Measurements from ENCODE around the gene KSR2. TPM values are rescaled to one million over a fixed set of nuclear protein-coding genes. Genes with fewer than 3 reads are reported as not detected.

Gene KSR2
- total RNA-seq, 1 donor from 2014 or later: 0.30 TPM

DNA sequence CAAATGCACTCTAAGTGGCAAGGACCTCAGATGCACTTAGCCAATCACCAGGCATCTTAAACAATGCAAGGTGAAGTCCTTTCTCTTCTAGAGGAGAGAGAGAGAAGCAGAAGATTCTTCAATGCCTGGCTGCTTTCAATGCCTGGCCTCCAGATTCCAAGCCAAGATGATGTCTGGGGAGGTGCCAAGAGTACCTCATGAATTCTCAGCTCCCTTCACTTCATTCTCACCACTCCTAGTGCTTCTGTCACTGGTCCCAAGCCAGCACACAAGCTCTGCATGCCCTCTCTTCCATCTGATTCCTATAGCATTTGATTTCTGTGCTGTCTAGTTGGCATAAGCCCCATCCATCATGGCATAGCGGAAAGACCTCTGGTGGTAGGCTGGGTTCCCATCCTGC is 225.0 kb downstream of the KSR2 start:
- H4K20me1 ChIP-seq (ENCODE audit: low read depth): no peaks in the 10 kb centered on the region
- Mint-ChIP-seq H3K9me3 (peaks cover 7% of the 10 kb centered on the region), H3K4me3 (no peak overlapping the region), H3K27ac (no peak overlapping the region), H3K4me1 (no peaks in the 10 kb centered on the region), H3K36me3 (no peaks in the 10 kb centered on the region), H3K27me3 (ENCODE audit: insufficient read depth, low read depth) (peaks cover 2% of the 10 kb centered on the region)
- no peaks in the 10 kb centered on the region for H3K9me3 ChIP-seq (ENCODE audit: low read depth)
- H3K4me1 ChIP-seq: no peaks in the 10 kb centered on the region
- H3K4me2 ChIP-seq: no peak overlapping the region
- DNase-seq (ENCODE audit: low spot score): no peak
- H3F3A ChIP-seq (ENCODE audit: low read depth): no peaks in the 10 kb centered on the region
- H3K27me3 ChIP-seq: no peaks in the 10 kb centered on the region
- no peak overlapping the region for H3K9ac ChIP-seq
- H3K27ac ChIP-seq: no peak overlapping the region
- TF ChIP-seq EZH2phosphoT487 (IDR thresholded peaks at IDR 0.05) (no peak), EZH2 (IDR thresholded peaks at IDR 0.05) (no peak)
- TF ChIP-seq, protein P1, sequence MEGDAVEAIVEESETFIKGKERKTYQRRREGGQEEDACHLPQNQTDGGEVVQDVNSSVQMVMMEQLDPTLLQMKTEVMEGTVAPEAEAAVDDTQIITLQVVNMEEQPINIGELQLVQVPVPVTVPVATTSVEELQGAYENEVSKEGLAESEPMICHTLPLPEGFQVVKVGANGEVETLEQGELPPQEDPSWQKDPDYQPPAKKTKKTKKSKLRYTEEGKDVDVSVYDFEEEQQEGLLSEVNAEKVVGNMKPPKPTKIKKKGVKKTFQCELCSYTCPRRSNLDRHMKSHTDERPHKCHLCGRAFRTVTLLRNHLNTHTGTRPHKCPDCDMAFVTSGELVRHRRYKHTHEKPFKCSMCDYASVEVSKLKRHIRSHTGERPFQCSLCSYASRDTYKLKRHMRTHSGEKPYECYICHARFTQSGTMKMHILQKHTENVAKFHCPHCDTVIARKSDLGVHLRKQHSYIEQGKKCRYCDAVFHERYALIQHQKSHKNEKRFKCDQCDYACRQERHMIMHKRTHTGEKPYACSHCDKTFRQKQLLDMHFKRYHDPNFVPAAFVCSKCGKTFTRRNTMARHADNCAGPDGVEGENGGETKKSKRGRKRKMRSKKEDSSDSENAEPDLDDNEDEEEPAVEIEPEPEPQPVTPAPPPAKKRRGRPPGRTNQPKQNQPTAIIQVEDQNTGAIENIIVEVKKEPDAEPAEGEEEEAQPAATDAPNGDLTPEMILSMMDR (IDR thresholded peaks at IDR 0.05): no peak
- no peak overlapping the region for H3K4me3 ChIP-seq
- H2AFZ ChIP-seq (replicated peaks): no peak overlapping the region
- no peaks in the 10 kb centered on the region for H3K36me3 ChIP-seq
- no peaks in the 10 kb centered on the region for H3K79me2 ChIP-seq (ENCODE audit: low read depth)

DNA sequence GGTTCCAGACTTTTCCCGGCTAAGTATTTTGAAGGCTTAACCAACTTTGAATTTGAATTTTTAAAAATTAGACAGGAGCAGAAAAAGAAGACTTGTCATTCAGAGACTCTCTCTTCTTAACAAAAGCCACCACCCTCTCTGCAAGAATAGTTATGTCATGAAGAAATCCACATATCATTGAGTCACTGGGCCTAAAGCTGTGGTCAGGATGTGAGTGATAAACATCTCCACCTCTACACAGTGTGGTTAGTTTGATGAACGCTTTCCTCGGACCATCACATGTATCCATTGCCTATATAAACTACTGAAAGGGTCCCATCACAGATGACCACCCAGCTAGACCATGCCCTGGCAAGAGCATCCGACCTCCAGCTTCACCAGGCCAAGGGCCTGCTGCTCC is 226.1 kb downstream of the KSR2 start:
- H3K27ac Mint-ChIP-seq: no peak overlapping the region
- peaks cover 7% of the 10 kb centered on the region for H3K9me3 Mint-ChIP-seq
- no peak for DNase-seq (ENCODE audit: low spot score)
- no peaks in the 10 kb centered on the region for H3K36me3 Mint-ChIP-seq
- Histone ChIP-seq H3F3A (ENCODE audit: low read depth) (no peaks in the 10 kb centered on the region), H3K27ac (no peak overlapping the region), H3K9ac (no peak overlapping the region), H3K4me1 (no peaks in the 10 kb centered on the region), H3K79me2 (ENCODE audit: low read depth) (no peaks in the 10 kb centered on the region), H3K36me3 (no peaks in the 10 kb centered on the region), H3K4me3 (no peak overlapping the region), H2AFZ (replicated peaks) (no peak overlapping the region), H3K27me3 (no peaks in the 10 kb centered on the region), H3K4me2 (no peak overlapping the region), H3K9me3 (ENCODE audit: low read depth) (no peaks in the 10 kb centered on the region), H4K20me1 (ENCODE audit: low read depth) (no peaks in the 10 kb centered on the region)
- no peaks in the 10 kb centered on the region for H3K4me1 Mint-ChIP-seq
- no peak for TF ChIP-seq EZH2phosphoT487 (IDR thresholded peaks at IDR 0.05)
- no peak overlapping the region for H3K4me3 Mint-ChIP-seq
- peaks cover 4% of the 10 kb centered on the region for H3K27me3 Mint-ChIP-seq (ENCODE audit: insufficient read depth, low read depth)

DNA sequence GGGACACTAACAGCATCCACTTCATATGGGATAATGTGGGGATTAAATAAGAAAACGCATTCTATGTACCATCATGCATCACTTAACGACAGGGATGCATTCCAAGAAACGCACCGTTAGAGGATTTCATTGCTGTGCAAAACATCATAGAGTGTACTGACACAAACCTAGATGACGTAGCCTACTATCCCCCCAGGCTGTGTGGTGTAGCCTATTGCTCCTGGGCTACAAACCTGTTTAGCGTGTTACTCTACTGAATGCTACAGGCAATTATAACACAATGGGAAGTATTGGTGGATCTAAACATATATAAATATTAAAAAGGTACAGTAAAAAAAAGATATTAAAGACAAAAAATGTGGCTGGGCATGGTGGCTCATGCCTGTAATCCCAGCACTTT is 230.6 kb downstream of the KSR2 start:
- H3K9me3 Mint-ChIP-seq: peaks cover under 1% of the 10 kb centered on the region
- Histone ChIP-seq H3K27ac (no peak overlapping the region), H3K4me1 (no peaks in the 10 kb centered on the region), H3K4me2 (no peak overlapping the region), H3K4me3 (no peak overlapping the region), H3K9ac (no peak overlapping the region), H3F3A (ENCODE audit: low read depth) (no peaks in the 10 kb centered on the region), H3K36me3 (no peaks in the 10 kb centered on the region), H2AFZ (replicated peaks) (peak overlapping the region; percentile 58), H3K27me3 (no peaks in the 10 kb centered on the region), H3K9me3 (ENCODE audit: low read depth) (no peaks in the 10 kb centered on the region), H3K79me2 (ENCODE audit: low read depth) (no peaks in the 10 kb centered on the region), H4K20me1 (ENCODE audit: low read depth) (no peaks in the 10 kb centered on the region)
- H3K27ac Mint-ChIP-seq: no peak overlapping the region
- no peak overlapping the region for H3K4me3 Mint-ChIP-seq
- peaks cover 2% of the 10 kb centered on the region for H3K27me3 Mint-ChIP-seq (ENCODE audit: insufficient read depth, low read depth)
- no peaks in the 10 kb centered on the region for H3K36me3 Mint-ChIP-seq
- no peak for DNase-seq (ENCODE audit: low spot score)
- H3K4me1 Mint-ChIP-seq: no peaks in the 10 kb centered on the region
- TF ChIP-seq EZH2phosphoT487 (IDR thresholded peaks at IDR 0.05): no peak
- TF ChIP-seq, protein P1 (IDR thresholded peaks at IDR 0.05): no peak

DNA sequence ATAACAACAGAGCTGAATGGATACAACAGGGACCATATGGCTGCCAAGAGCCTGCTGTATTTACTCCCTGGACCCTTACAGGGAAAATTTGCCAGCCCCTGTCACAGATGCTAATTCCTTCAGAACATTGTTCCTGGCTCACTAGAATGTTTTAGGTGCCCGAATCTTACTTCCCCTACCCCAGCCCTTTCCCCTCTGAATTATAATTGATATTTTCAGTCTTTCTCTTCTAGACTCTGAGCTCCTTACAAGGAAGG is 235.3 kb downstream of the KSR2 start:
- TF ChIP-seq, protein P1 (IDR thresholded peaks at IDR 0.05): no peak
- TF ChIP-seq EZH2 (IDR thresholded peaks at IDR 0.05): no peak
- no peak for TF ChIP-seq EZH2phosphoT487 (IDR thresholded peaks at IDR 0.05)
- Histone ChIP-seq H3K27me3 (no peaks in the 10 kb centered on the region), H4K20me1 (ENCODE audit: low read depth) (no peaks in the 10 kb centered on the region), H2AFZ (replicated peaks) (no peak overlapping the region), H3K4me1 (no peaks in the 10 kb centered on the region), H3K9me3 (ENCODE audit: low read depth) (no peaks in the 10 kb centered on the region), H3K36me3 (no peaks in the 10 kb centered on the region), H3K9ac (no peak overlapping the region), H3F3A (ENCODE audit: low read depth) (no peaks in the 10 kb centered on the region), H3K27ac (no peak overlapping the region), H3K4me3 (no peak overlapping the region), H3K79me2 (ENCODE audit: low read depth) (no peaks in the 10 kb centered on the region), H3K4me2 (no peak overlapping the region)
- Mint-ChIP-seq H3K4me1 (no peaks in the 10 kb centered on the region), H3K36me3 (no peaks in the 10 kb centered on the region), H3K27ac (no peak overlapping the region), H3K9me3 (peaks cover 6% of the 10 kb centered on the region), H3K27me3 (ENCODE audit: insufficient read depth, low read depth) (no peaks in the 10 kb centered on the region), H3K4me3 (no peak overlapping the region)
- DNase-seq (ENCODE audit: low spot score): no peak
